K562 (cell line): Measurements from ENCODE around the gene VPS4A. TPM values are rescaled to one million over a fixed set of nuclear protein-coding genes. Genes with fewer than 3 reads are reported as not detected.

Source experiments
- ATAC-seq: fragments of 200-7000 bp; cut with Tn5 transposase; 3 replicates; pipeline ENCODE4 v1.9.1; 2020; ENCODE audit warnings: moderate library complexity
- BruUV-seq: library from RNA; stranded (reverse); fragments of 400-500 nt; replicated peaks from 2 replicates; lab custom pipeline; 2021; lab: Mats Ljungman, UMichigan
- CTCF ChIA-PET: fragments of 300-600 bp; formaldehyde crosslinking; extraction: SDS; loops from one replicate; lab custom pipeline; 2021; ENCODE audit warnings: low intra/inter-chr PET ratio; lab: Yijun Ruan, JAX
- POLR2A ChIA-PET: fragments of 300-600, 350-650 bp; sonication (Branson Sonifier 250); formaldehyde crosslinking; extraction: SDS; loops from one replicate; lab custom pipeline; 2021; ENCODE audit warnings: antibody characterized with exemption, inconsistent platforms; lab: Yijun Ruan, JAX
- DNase-seq, 4 experiments: peaks; one replicate each; pipeline versions ENCODE4 v3.0.0 to v3.0.0-alpha.2; 2011 to 2018; ENCODE audit warnings: low spot score in 3 of 4, mixed read lengths in 3 of 4; ENCODE audit errors: extremely low read depth in 1 of 4
- FAIRE-seq: peaks from 2 replicates; lab custom pipeline; 2011; peaks lifted over from hg19 to GRCh38; lab: Jason Lieb, UNC
- H2AFZ ChIP-seq: 2 replicates; pipeline ENCODE4 v1.6.0; 2011; ENCODE audit warnings: low read depth, low read length, control low read depth, inconsistent platforms
- H3K27ac ChIP-seq: fragments of 200-600 bp; 3 replicates; pipeline ENCODE4 v1.8.0; 2011; ENCODE audit warnings: low read depth, mild to moderate bottlenecking, control low read depth, inconsistent platforms, low read length, moderate library complexity, mixed read lengths; ENCODE audit errors: extremely low read depth
- H3K27me3 ChIP-seq, 2 experiments: fragments of 300-600 bp in 1 of 2; 2 replicates in 1 of 2; 3 replicates in 1 of 2; pipeline versions ENCODE4 v1.6.0 to v1.8.0; 2011; ENCODE audit warnings: inconsistent platforms in 2 of 2, low read length in 2 of 2, mild to moderate bottlenecking in 1 of 2, mixed read lengths in 1 of 2, moderate library complexity in 1 of 2; ENCODE audit not compliant: control insufficient read depth in 2 of 2, insufficient read depth in 2 of 2
- H3K36me3 ChIP-seq: fragments of 300-600 bp; 3 replicates; pipeline ENCODE4 v1.8.0; 2011; ENCODE audit warnings: mild to moderate bottlenecking, low read length, inconsistent platforms; ENCODE audit not compliant: control insufficient read depth, insufficient read depth
- H3K4me1 ChIP-seq, 2 experiments: fragments of 200-600 bp in 1 of 2; replicated peaks in 1 of 2; 2 replicates in 1 of 2; 3 replicates in 1 of 2; pipeline versions ENCODE4 v1.5.1 to v1.8.0; 2011; ENCODE audit warnings: inconsistent platforms in 2 of 2, low read length in 2 of 2, mild to moderate bottlenecking in 1 of 2, mixed read lengths in 1 of 2, moderate library complexity in 1 of 2; ENCODE audit not compliant: control insufficient read depth in 2 of 2, insufficient read depth in 2 of 2
- H3K4me2 ChIP-seq: 2 replicates; pipeline ENCODE4 v1.6.1; 2011; ENCODE audit warnings: low read length, control low read depth, inconsistent platforms, mixed read lengths; ENCODE audit not compliant: insufficient read depth
- H3K4me3 ChIP-seq: fragments of 200-600 bp; sonication (generic), shearing (Covaris generic); 2 replicates; pipeline ENCODE4 v1.5.1; 2016; ENCODE audit warnings: control low read depth, inconsistent platforms
- H3K79me2 ChIP-seq: fragments of 200-600 bp; 3 replicates; pipeline ENCODE4 v1.8.0; 2011; ENCODE audit warnings: low read length, inconsistent platforms; ENCODE audit not compliant: control insufficient read depth, insufficient read depth
- H3K9ac ChIP-seq, 2 experiments: 2 replicates each; pipeline versions ENCODE4 v1.6.0 to v1.6.1; 2011; ENCODE audit warnings: low read depth in 2 of 2, low read length in 2 of 2, control low read depth in 1 of 2, inconsistent platforms in 1 of 2, mild to moderate bottlenecking in 1 of 2, mixed read lengths in 1 of 2; ENCODE audit not compliant: insufficient read depth in 1 of 2
- H3K9me1 ChIP-seq: one replicate; pipeline ENCODE4 v1.6.0; 2011; ENCODE audit warnings: inconsistent platforms, mild to moderate bottlenecking, low read length, moderate library complexity; ENCODE audit not compliant: control insufficient read depth, insufficient read depth
- H3K9me3 ChIP-seq: replicated peaks from 2 replicates; pipeline ENCODE4 v1.5.1; 2011; ENCODE audit warnings: low read depth, low read length, inconsistent platforms; ENCODE audit not compliant: control insufficient read depth, insufficient read depth
- H4K20me1 ChIP-seq: replicated peaks from 2 replicates; pipeline ENCODE4 v1.6.1; 2011; ENCODE audit warnings: low read length, inconsistent platforms, mixed read lengths; ENCODE audit not compliant: control insufficient read depth, insufficient read depth
- CHD1 ChIP-seq: fragments of 200-600 bp; sonication (generic); IDR thresholded peaks from one replicate; pipeline ENCODE4 v1.6.1; 2012; ENCODE audit warnings: mild to moderate bottlenecking, moderate library complexity, low read length, inconsistent platforms
- EHMT2 ChIP-seq: fragments of 450-650 bp; IDR thresholded peaks from 2 replicates; pipeline ENCODE4 v1.6.1; 2018; ENCODE audit warnings: antibody characterized with exemption
- FOS ChIP-seq: IDR thresholded peaks from 3 replicates; pipeline ENCODE4 v1.6.1; 2011; ENCODE audit not compliant: insufficient read length; ENCODE audit errors: extremely low read depth
- FOXM1 ChIP-seq, 2 experiments: fragments of 450-650 bp in 1 of 2; sonication (generic) in 1 of 2; formaldehyde crosslinking in 1 of 2; IDR thresholded peaks; 2 replicates each; pipeline versions ENCODE4 v1.6.1 to v1.9.0; 2017 to 2022; ENCODE audit warnings: low read depth in 2 of 2, mild to moderate bottlenecking in 2 of 2, missing genetic modification reagents in 1 of 2, moderate library complexity in 1 of 2
- HMGN3 ChIP-seq: IDR thresholded peaks from 2 replicates; pipeline ENCODE4 v1.6.1; 2011; ENCODE audit warnings: borderline replicate concordance, low read depth, mild to moderate bottlenecking, mixed read lengths, low read length; ENCODE audit not compliant: insufficient read length; ENCODE audit errors: extremely low read depth
- HSF4 ChIP-seq: fragments of 250-450 bp; sonication (Bioruptor Pico); IDR thresholded peaks from 2 replicates; pipeline ENCODE4 v2.1.2; 2022; ENCODE audit warnings: mild to moderate bottlenecking, moderate library complexity, borderline replicate concordance
- LEF1 ChIP-seq: fragments of 450-650 bp; IDR thresholded peaks from 2 replicates; pipeline ENCODE4 v1.6.1; 2016; ENCODE audit warnings: mild to moderate bottlenecking
- NCOA4 ChIP-seq: fragments of 450-650 bp; IDR thresholded peaks from 2 replicates; pipeline ENCODE4 v1.6.1; 2018; ENCODE audit warnings: mild to moderate bottlenecking; ENCODE audit not compliant: partially characterized antibody
- RAD21 ChIP-seq, 2 experiments: fragments of 250-450 bp in 1 of 2; fragments of 450-650 bp in 1 of 2; sonication (Bioruptor Pico) in 1 of 2; formaldehyde crosslinking in 1 of 2; IDR thresholded peaks in 1 of 2; conservative IDR thresholded peaks in 1 of 2; 2 replicates each; pipeline versions ENCODE4 v1.4.0 to v1.8.0; 2020 to 2022; ENCODE audit warnings: mild to moderate bottlenecking in 2 of 2, moderate library complexity in 1 of 2
- SRSF3 ChIP-seq: fragments of 200-400 bp; formaldehyde crosslinking; IDR thresholded peaks from 2 replicates; pipeline ENCODE4 v1.6.1; 2016; ENCODE audit warnings: mild to moderate bottlenecking, low read length, moderate library complexity; ENCODE audit not compliant: insufficient read depth
- ZNF121 ChIP-seq: sonication (generic); formaldehyde crosslinking; conservative IDR thresholded peaks from 2 replicates; pipeline ENCODE4 v1.8.0; 2022; ENCODE audit warnings: missing genetic modification reagents
- ZNF217 ChIP-seq: sonication (generic); formaldehyde crosslinking; IDR thresholded peaks from 2 replicates; pipeline ENCODE4 v1.8.0; 2022; ENCODE audit warnings: mild to moderate bottlenecking, missing genetic modification reagents
- ZNF253 ChIP-seq: fragments of 250-450 bp; sonication (Bioruptor Pico); conservative IDR thresholded peaks from 2 replicates; pipeline ENCODE4 v1.6.1; 2021; ENCODE audit warnings: mild to moderate bottlenecking
- ZNF436 ChIP-seq: fragments of 250-450, 450-650 bp; sonication (Bioruptor Pico); formaldehyde crosslinking; IDR thresholded peaks from 2 replicates; pipeline ENCODE4 v1.7.0; 2020; ENCODE audit warnings: mild to moderate bottlenecking
- WGBS: fragments of 100-300 bp; shearing (Covaris generic); methylation state at CpG from one replicate; pipeline ENCODE4 v1.1.6; 2016; ENCODE audit warnings: low coverage, mixed read lengths; ENCODE audit not compliant: insufficient coverage; ENCODE audit errors: missing lambda C conversion rate; 5-methylcytosine and 5-hydroxymethylcytosine counted together
- in situ Hi-C: fragments of 300-500 bp; cut with MboI; formaldehyde crosslinking; loops from 4 replicates; pipeline ENCODE4 v1.15.0; 2018; ENCODE audit warnings: inconsistent platforms, mixed read lengths
- intact Hi-C: fragments of 100-400 bp; cut with micrococcal nuclease; formaldehyde crosslinking; loops from 2 replicates; pipeline ENCODE4 v1.14.2; 2022
- polyA plus RNA-seq, 8 experiments: library from polyadenylated mRNA; depleted of rRNA in 4 of 8; stranded (reverse) in 5 of 8; unstranded in 3 of 8; fragments of >200 nt; fragmentation: Nextera tagmentation in 2 of 8; fragmentation: Illumina TruSeq in 1 of 8; extraction: Ambion mirVana in 2 of 8; extraction: Trizol in 1 of 8; gene quantifications; 2 replicates each; pipeline versions ENCODE4 v1.2.1 to v1.2.3, GENCODE V29; 2011 to 2014; ENCODE audit warnings: inconsistent platforms in 1 of 8, missing spikeins in 1 of 8
- total RNA-seq, 7 experiments: library from RNA; depleted of rRNA in 6 of 7; stranded (reverse); fragments of >200 nt in 6 of 7; fragmentation: Illumina TruSeq in 2 of 7; extraction: Trizol in 2 of 7; gene quantifications; 2 replicates each; pipeline versions ENCODE4 v1.2.1 to v1.2.3, GENCODE V29; 2011 to 2021; ENCODE audit warnings: low replicate concordance in 1 of 7
- TF ChIP-seq, protein P1 (sequence below): fragments of 450-650 bp; IDR thresholded peaks from 2 replicates; pipeline ENCODE4 v1.6.1; 2016; ENCODE audit warnings: antibody characterized with exemption

Gene VPS4A
- total and polyA plus RNA-seq, 9 of the 15 experiments (the other 6 are each of a cell fraction or from before 2014, with no cell fraction given), result 7.6 to 45.4 (median 29.9) TPM

DNA sequence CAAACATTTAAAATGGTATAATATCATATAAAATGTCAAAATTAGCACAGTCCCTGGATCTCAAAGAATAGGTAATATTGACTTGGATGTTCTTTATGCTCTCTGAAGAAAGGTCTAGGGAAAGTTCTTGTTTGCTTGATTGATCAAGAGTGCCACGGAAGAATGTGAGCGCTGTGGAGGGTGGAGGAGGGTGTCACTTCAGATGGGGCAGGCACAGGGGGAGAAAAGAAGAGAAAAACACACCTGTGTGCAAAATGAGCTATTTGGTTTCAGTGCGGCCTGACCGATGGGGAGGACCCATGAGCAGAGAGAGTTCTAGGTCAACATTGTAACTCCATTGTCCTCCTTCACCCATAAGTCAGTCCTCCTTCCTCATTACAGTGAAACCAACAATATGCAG lies 8.8 kb upstream of the VPS4A start:
- intact Hi-C loops (loop anchor here (10.0 kb wide), 1 partner anchor 458 kb away; the partner anchor contains the start of gene TANGO6), in situ Hi-C loops (no loop called here)
- no TSS peak for BruUV-seq
- FAIRE-seq (no peak), DNase-seq (no peak), ATAC-seq (no peak)
- no peak overlapping the region for H2AFZ ChIP-seq
- no peaks in the 10 kb centered on the region for H3K79me2 ChIP-seq
- no peak overlapping the region for H3K27ac ChIP-seq
- H3K4me3 ChIP-seq, result no peak overlapping the region
- 65% methylated on average over 4 of the region's 4 CpGs for WGBS
- H3K27me3 ChIP-seq, result no peaks in the 10 kb centered on the region
- no peaks in the 10 kb centered on the region for H3K9me1 ChIP-seq
- H4K20me1 ChIP-seq, result no peaks in the 10 kb centered on the region
- H3K4me2 ChIP-seq, result no peak overlapping the region
- TF ChIP-seq CHD1 (no peak), SRSF3 (no peak)
- CTCF ChIA-PET, result no interaction called here
- no peak overlapping the region for H3K9ac ChIP-seq
- H3K36me3 ChIP-seq, result no peaks in the 10 kb centered on the region; the same call in 2 of the 3 replicates
- no peaks in the 10 kb centered on the region for H3K9me3 ChIP-seq
- H3K4me1 ChIP-seq, result no peaks in the 10 kb centered on the region
- POLR2A ChIA-PET, result interaction anchor here (0.7 kb wide), 1 partner anchor 34 kb away, joined by 6 read pairs; no protein-coding TSS in a partner anchor

DNA sequence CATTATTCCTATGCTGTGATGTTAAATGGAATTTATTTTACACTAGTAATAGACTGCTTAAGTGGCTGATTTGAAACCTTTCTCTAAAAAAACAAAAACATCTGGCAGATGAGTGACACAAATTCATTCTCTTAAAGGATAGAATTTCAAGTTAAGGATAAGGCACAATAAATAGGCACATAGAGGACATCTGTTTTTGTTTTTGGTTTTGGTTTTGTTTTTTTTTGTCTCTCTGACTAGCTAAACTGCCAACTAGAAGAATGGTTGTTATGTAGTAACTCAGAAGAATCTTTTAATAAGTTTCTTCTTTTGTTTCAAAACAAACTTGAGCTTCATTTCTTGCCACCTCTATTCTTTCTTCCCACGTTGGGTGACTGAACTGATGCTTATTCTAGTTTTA lies 5.1 kb upstream of the VPS4A start:
- DNase-seq (no peak), FAIRE-seq (no peak), ATAC-seq (no peak)
- H3K9me3 ChIP-seq, result no peaks in the 10 kb centered on the region
- no peak overlapping the region for H3K9ac ChIP-seq
- CTCF ChIA-PET, result no interaction called here
- no peaks in the 10 kb centered on the region for H3K27me3 ChIP-seq
- no peak overlapping the region for H3K27ac ChIP-seq
- H4K20me1 ChIP-seq, result no peaks in the 10 kb centered on the region
- peaks cover 2% of the 10 kb centered on the region in 2 experiments; a peak in 2 of 5 replicates for H3K4me1 ChIP-seq
- no peak overlapping the region for H3K4me3 ChIP-seq
- H3K36me3 ChIP-seq, result no peaks in the 10 kb centered on the region; the same call in 2 of the 3 replicates
- H3K4me2 ChIP-seq, result no peak overlapping the region
- intact Hi-C loops, result loop anchor here (10.0 kb wide), 1 partner anchor 461 kb away; the partner anchor contains the start of gene TANGO6
- no peak overlapping the region for H2AFZ ChIP-seq
- H3K9me1 ChIP-seq, result no peaks in the 10 kb centered on the region
- in situ Hi-C loops, result no loop called here
- no peaks in the 10 kb centered on the region for H3K79me2 ChIP-seq
- WGBS, result 20% methylated on average over 1 of the region's 1 CpG
- POLR2A ChIA-PET, result no interaction called here
- no TSS peak for BruUV-seq
- TF ChIP-seq ZNF436 (CRISPR knock-in tag), result no peak
- TF ChIP-seq EHMT2, result no peak
- no peak for TF ChIP-seq ZNF253
- TF ChIP-seq HMGN3, result no peak
- no peak for TF ChIP-seq ZNF121 (CRISPR knock-in tag)
- TF ChIP-seq ZNF217 (CRISPR knock-in tag), result no peak
- TF ChIP-seq LEF1, result no peak
- TF ChIP-seq RAD21 (CRISPR knock-in tag; conservative IDR thresholded peaks at IDR 0.05 in 1 of 2, IDR thresholded peaks at IDR 0.05 in 1 of 2), result no peak
- no peak for TF ChIP-seq FOXM1 (IDR thresholded peaks at IDR 0.05; ENCODE audit: low read depth)
- TF ChIP-seq FOXM1 (CRISPR knock-in tag; IDR thresholded peaks at IDR 0.05; ENCODE audit: low read depth), result no peak
- TF ChIP-seq, protein P1, sequence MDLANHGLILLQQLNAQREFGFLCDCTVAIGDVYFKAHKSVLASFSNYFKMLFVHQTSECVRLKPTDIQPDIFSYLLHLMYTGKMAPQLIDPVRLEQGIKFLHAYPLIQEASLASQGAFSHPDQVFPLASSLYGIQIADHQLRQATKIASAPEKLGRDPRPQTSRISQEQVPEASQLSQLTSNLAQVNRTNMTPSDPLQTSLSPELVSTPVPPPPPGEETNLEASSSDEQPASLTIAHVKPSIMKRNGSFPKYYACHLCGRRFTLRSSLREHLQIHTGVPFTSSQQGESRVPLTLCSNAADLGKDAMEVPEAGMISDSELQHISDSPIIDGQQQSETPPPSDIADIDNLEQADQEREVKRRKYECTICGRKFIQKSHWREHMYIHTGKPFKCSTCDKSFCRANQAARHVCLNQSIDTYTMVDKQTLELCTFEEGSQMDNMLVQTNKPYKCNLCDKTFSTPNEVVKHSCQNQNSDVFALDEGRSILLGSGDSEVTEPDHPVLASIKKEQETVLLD, result no peak
- no peak for TF ChIP-seq FOS
- no peak for TF ChIP-seq HSF4 (CRISPR knock-in tag)
- TF ChIP-seq NCOA4, result no peak
